K562 (cell line): ENCODE results near the gene CAPN2. TPM values are rescaled to one million over a fixed set of nuclear protein-coding genes. Genes with fewer than 3 reads are reported as not detected.
A peak's percentile ranks its signal among the peaks of the same experiment; 100 is the strongest.

Experiments
- BACH1 ChIP-seq: fragments of 200-800 bp; sonication (Bioruptor generic); IDR thresholded peaks from 2 replicates; pipeline ENCODE4 v1.6.1; 2016; ENCODE audit warnings: missing genetic modification characterization, missing compliant biosample characterization
- DPF2 ChIP-seq: fragments of 450-650 bp; IDR thresholded peaks from 2 replicates; pipeline ENCODE4 v1.6.1; 2016
- EGR1 ChIP-seq: fragments of 450-650 bp; conservative IDR thresholded peaks from 2 replicates; pipeline ENCODE4 v1.6.1; 2017; ENCODE audit warnings: mild to moderate bottlenecking
- ESRRB ChIP-seq: fragments of 250-450 bp; sonication (Bioruptor Pico); IDR thresholded peaks from 2 replicates; pipeline ENCODE4 v1.5.0; 2020; ENCODE audit warnings: mild to moderate bottlenecking, moderate library complexity, borderline replicate concordance
- GATAD2A ChIP-seq: fragments of 450-650 bp; IDR thresholded peaks from 2 replicates; pipeline ENCODE4 v1.6.1; 2017
- HDAC2 ChIP-seq: fragments of 450-650 bp; IDR thresholded peaks from 2 replicates; pipeline ENCODE4 v1.6.1; 2016; ENCODE audit warnings: mild to moderate bottlenecking
- HNRNPL ChIP-seq: fragments of 200-400 bp; formaldehyde crosslinking; IDR thresholded peaks from 2 replicates; pipeline ENCODE4 v1.6.1; 2017; ENCODE audit warnings: low read depth, mild to moderate bottlenecking, low read length
- KDM5B ChIP-seq: fragments of 200-600 bp; sonication (generic); IDR thresholded peaks from 2 replicates; pipeline ENCODE4 v1.6.1; 2012; ENCODE audit warnings: low read depth, mild to moderate bottlenecking, moderate library complexity, low read length, control low read depth, inconsistent platforms; ENCODE audit not compliant: insufficient replicate concordance
- RAD51 ChIP-seq: fragments of 450-650 bp; IDR thresholded peaks from 2 replicates; pipeline ENCODE4 v1.7.1; 2016; ENCODE audit warnings: low read depth, mild to moderate bottlenecking, borderline replicate concordance
- SAP30 ChIP-seq: fragments of 200-600 bp; sonication (generic); IDR thresholded peaks from 2 replicates; pipeline ENCODE4 v1.6.1; 2012; ENCODE audit warnings: borderline replicate concordance, low read depth, mild to moderate bottlenecking, moderate library complexity, low read length, control low read depth, inconsistent platforms; ENCODE audit not compliant: insufficient read depth, poor library complexity, severe bottlenecking
- SMARCA4 ChIP-seq: fragments of 450-650 bp; IDR thresholded peaks from 2 replicates; pipeline ENCODE4 v1.6.1; 2016
- SNIP1 ChIP-seq: fragments of 450-650 bp; IDR thresholded peaks from 2 replicates; pipeline ENCODE4 v1.7.1; 2017; ENCODE audit warnings: low read depth, mild to moderate bottlenecking
- TAF1 ChIP-seq: IDR thresholded peaks from 2 replicates; pipeline ENCODE4 v1.6.1; 2011; ENCODE audit warnings: mild to moderate bottlenecking, low read length, moderate library complexity; ENCODE audit not compliant: insufficient read depth, control insufficient read depth, severe bottlenecking; ENCODE audit errors: extremely low read depth
- polyA plus RNA-seq, 8 experiments: library from polyadenylated mRNA; depleted of rRNA in 4 of 8; stranded (reverse) in 5 of 8; unstranded in 3 of 8; fragments of >200 nt; fragmentation: Nextera tagmentation in 2 of 8; fragmentation: Illumina TruSeq in 1 of 8; extraction: Ambion mirVana in 2 of 8; extraction: Trizol in 1 of 8; gene quantifications; 2 replicates each; pipeline versions ENCODE4 v1.2.1 to v1.2.3, GENCODE V29; 2011 to 2014; ENCODE audit warnings: inconsistent platforms in 1 of 8, missing spikeins in 1 of 8
- total RNA-seq, 7 experiments: library from RNA; depleted of rRNA in 6 of 7; stranded (reverse); fragments of >200 nt in 6 of 7; fragmentation: Illumina TruSeq in 2 of 7; extraction: Trizol in 2 of 7; gene quantifications; 2 replicates each; pipeline versions ENCODE4 v1.2.1 to v1.2.3, GENCODE V29; 2011 to 2021; ENCODE audit warnings: low replicate concordance in 1 of 7
- TF ChIP-seq, protein P1 (sequence below): fragments of 450-650 bp; formaldehyde crosslinking; IDR thresholded peaks from 2 replicates; pipeline ENCODE4 v1.4.0; 2020; ENCODE audit warnings: mild to moderate bottlenecking, moderate library complexity
- TF ChIP-seq, protein P2 (sequence below): fragments of 450-650 bp; formaldehyde crosslinking; IDR thresholded peaks from 2 replicates; pipeline ENCODE4 v1.4.0; 2020; ENCODE audit warnings: mild to moderate bottlenecking, moderate library complexity
- TF ChIP-seq, protein P3 (sequence below): sonication (generic); formaldehyde crosslinking; IDR thresholded peaks from 2 replicates; pipeline ENCODE4 v1.8.0; 2023; ENCODE audit warnings: mild to moderate bottlenecking, missing genetic modification reagents
- TF ChIP-seq, protein P4 (sequence below): fragments of 450-650 bp; IDR thresholded peaks from 2 replicates; pipeline ENCODE4 v1.6.1; 2016; ENCODE audit warnings: borderline replicate concordance
- TF ChIP-seq, protein P5 (sequence below): fragments of 450-650 bp; IDR thresholded peaks from one replicate; pipeline ENCODE4 v1.6.1; 2018; ENCODE audit warnings: mild to moderate bottlenecking, moderate library complexity; ENCODE audit not compliant: partially characterized antibody

The CAPN2 gene
- total and polyA plus RNA-seq, 9 of the 15 experiments (the other 6 are each of a cell fraction or from before 2014, with no cell fraction given) = 24.6 to 157 (median 101) TPM

DNA sequence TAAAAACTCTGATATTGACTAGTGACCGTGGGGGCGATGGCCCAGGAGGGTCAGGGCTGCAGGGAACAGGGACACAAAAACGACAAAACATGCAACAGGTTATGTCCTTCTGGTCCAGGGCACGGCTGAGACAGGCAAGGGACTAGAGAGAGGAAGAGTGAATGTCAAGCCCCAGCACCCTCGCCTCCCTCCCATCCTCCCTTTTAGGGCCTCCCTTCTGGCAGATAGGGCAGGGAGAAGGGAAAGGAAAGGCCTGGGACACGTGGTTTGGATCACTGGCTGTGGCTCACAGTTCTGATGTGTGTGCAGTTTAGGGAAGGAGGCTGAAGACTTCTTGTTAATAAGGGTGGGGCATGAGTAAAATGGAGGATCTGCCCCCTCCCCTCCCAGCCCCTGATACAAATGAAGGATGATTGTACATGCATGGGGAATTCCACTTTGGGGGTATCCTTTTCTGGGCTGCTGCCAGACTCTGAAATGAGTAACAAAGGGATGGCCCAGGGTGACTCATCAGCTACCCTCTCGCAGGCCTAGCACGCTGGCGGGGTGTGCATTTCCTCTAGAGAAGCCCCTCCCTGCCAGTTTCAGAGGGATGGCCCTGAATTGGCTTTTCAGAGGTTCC, 14.2 kb downstream of the CAPN2 start (continued):
- TF ChIP-seq, protein P1, sequence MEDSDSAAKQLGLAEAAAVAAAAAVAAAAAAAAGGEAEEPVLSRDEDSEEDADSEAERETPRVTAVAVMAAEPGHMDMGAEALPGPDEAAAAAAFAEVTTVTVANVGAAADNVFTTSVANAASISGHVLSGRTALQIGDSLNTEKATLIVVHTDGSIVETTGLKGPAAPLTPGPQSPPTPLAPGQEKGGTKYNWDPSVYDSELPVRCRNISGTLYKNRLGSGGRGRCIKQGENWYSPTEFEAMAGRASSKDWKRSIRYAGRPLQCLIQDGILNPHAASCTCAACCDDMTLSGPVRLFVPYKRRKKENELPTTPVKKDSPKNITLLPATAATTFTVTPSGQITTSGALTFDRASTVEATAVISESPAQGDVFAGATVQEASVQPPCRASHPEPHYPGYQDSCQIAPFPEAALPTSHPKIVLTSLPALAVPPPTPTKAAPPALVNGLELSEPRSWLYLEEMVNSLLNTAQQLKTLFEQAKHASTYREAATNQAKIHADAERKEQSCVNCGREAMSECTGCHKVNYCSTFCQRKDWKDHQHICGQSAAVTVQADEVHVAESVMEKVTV (CRISPR knock-in tag) = no peak
- TF ChIP-seq BACH1 (tag) = no peak
- peak; percentile 90 for TF ChIP-seq DPF2
- TF ChIP-seq SNIP1 = no peak
- TF ChIP-seq, protein P2, sequence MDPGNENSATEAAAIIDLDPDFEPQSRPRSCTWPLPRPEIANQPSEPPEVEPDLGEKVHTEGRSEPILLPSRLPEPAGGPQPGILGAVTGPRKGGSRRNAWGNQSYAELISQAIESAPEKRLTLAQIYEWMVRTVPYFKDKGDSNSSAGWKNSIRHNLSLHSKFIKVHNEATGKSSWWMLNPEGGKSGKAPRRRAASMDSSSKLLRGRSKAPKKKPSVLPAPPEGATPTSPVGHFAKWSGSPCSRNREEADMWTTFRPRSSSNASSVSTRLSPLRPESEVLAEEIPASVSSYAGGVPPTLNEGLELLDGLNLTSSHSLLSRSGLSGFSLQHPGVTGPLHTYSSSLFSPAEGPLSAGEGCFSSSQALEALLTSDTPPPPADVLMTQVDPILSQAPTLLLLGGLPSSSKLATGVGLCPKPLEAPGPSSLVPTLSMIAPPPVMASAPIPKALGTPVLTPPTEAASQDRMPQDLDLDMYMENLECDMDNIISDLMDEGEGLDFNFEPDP (CRISPR knock-in tag) = no peak
- TF ChIP-seq HNRNPL = no peak
- peak; percentile 84 for TF ChIP-seq RAD51
- peak; percentile 55; the same call in 1 of the 2 replicates for TF ChIP-seq HDAC2
- TF ChIP-seq SMARCA4 = peak; percentile 85
- TF ChIP-seq, protein P3, sequence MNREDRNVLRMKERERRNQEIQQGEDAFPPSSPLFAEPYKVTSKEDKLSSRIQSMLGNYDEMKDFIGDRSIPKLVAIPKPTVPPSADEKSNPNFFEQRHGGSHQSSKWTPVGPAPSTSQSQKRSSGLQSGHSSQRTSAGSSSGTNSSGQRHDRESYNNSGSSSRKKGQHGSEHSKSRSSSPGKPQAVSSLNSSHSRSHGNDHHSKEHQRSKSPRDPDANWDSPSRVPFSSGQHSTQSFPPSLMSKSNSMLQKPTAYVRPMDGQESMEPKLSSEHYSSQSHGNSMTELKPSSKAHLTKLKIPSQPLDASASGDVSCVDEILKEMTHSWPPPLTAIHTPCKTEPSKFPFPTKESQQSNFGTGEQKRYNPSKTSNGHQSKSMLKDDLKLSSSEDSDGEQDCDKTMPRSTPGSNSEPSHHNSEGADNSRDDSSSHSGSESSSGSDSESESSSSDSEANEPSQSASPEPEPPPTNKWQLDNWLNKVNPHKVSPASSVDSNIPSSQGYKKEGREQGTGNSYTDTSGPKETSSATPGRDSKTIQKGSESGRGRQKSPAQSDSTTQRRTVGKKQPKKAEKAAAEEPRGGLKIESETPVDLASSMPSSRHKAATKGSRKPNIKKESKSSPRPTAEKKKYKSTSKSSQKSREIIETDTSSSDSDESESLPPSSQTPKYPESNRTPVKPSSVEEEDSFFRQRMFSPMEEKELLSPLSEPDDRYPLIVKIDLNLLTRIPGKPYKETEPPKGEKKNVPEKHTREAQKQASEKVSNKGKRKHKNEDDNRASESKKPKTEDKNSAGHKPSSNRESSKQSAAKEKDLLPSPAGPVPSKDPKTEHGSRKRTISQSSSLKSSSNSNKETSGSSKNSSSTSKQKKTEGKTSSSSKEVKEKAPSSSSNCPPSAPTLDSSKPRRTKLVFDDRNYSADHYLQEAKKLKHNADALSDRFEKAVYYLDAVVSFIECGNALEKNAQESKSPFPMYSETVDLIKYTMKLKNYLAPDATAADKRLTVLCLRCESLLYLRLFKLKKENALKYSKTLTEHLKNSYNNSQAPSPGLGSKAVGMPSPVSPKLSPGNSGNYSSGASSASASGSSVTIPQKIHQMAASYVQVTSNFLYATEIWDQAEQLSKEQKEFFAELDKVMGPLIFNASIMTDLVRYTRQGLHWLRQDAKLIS (CRISPR knock-in tag) = no peak
- no peak; the same call in 1 of the 2 replicates for TF ChIP-seq EGR1
- no peak for TF ChIP-seq ESRRB (CRISPR knock-in tag)
- TF ChIP-seq, protein P4, sequence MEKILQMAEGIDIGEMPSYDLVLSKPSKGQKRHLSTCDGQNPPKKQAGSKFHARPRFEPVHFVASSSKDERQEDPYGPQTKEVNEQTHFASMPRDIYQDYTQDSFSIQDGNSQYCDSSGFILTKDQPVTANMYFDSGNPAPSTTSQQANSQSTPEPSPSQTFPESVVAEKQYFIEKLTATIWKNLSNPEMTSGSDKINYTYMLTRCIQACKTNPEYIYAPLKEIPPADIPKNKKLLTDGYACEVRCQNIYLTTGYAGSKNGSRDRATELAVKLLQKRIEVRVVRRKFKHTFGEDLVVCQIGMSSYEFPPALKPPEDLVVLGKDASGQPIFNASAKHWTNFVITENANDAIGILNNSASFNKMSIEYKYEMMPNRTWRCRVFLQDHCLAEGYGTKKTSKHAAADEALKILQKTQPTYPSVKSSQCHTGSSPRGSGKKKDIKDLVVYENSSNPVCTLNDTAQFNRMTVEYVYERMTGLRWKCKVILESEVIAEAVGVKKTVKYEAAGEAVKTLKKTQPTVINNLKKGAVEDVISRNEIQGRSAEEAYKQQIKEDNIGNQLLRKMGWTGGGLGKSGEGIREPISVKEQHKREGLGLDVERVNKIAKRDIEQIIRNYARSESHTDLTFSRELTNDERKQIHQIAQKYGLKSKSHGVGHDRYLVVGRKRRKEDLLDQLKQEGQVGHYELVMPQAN = peak; percentile 75; the same call in 1 of the 2 replicates
- peak; percentile 23 for TF ChIP-seq SAP30
- TF ChIP-seq GATAD2A = peak; percentile 58; the same call in 1 of the 2 replicates
- TF ChIP-seq KDM5B = peak; percentile 51
- TF ChIP-seq, protein P5, sequence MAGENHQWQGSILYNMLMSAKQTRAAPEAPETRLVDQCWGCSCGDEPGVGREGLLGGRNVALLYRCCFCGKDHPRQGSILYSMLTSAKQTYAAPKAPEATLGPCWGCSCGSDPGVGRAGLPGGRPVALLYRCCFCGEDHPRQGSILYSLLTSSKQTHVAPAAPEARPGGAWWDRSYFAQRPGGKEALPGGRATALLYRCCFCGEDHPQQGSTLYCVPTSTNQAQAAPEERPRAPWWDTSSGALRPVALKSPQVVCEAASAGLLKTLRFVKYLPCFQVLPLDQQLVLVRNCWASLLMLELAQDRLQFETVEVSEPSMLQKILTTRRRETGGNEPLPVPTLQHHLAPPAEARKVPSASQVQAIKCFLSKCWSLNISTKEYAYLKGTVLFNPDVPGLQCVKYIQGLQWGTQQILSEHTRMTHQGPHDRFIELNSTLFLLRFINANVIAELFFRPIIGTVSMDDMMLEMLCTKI = no peak
- peak; percentile 23 for TF ChIP-seq TAF1
